HEK293 (cell line): Measurements from ENCODE around the gene OR1B1.
"Not testable (repeated sequence)": the region's sequence is repeated elsewhere in the genome, so short reads cannot be mapped to it uniquely, and the experiment has no call there.

Experiments
- CTCF ChIA-PET: fragments of 350-600 bp; formaldehyde crosslinking; extraction: SDS; loops from one replicate; lab custom pipeline; 2021; ENCODE audit warnings: antibody characterized with exemption; lab: Yijun Ruan, JAX
- POLR2A ChIA-PET: fragments of 300-600 bp; formaldehyde crosslinking; extraction: SDS; loops from one replicate; lab custom pipeline; 2020; ENCODE audit warnings: antibody characterized with exemption, inconsistent platforms; lab: Yijun Ruan, JAX
- H3K27ac ChIP-seq: fragments of 200-500 bp; sonication (Bioruptor generic); 2 replicates; pipeline ENCODE4 v1.5.1; 2014; ENCODE audit warnings: low read depth, low read length, control low read depth, inconsistent platforms; ENCODE audit errors: extremely low read depth
- H3K36me3 ChIP-seq, 2 experiments: fragments of 200-500 bp in 1 of 2; sonication (Bioruptor generic) in 1 of 2; 1 replicate in 1 of 2; 2 replicates in 1 of 2; pipeline ENCODE4 v1.5.1; 2014 to 2017; ENCODE audit warnings: inconsistent platforms in 2 of 2, low read length in 2 of 2; ENCODE audit not compliant: control insufficient read depth in 2 of 2, insufficient read depth in 1 of 2
- H3K4me1 ChIP-seq: fragments of 200-500 bp; sonication (Bioruptor generic); 2 replicates; pipeline ENCODE4 v1.5.1; 2014; ENCODE audit warnings: mild to moderate bottlenecking, low read length, inconsistent platforms; ENCODE audit not compliant: control insufficient read depth, insufficient read depth
- H3K4me3 ChIP-seq: 2 replicates; pipeline ENCODE4 v1.5.1; 2011; ENCODE audit warnings: low read depth, mild to moderate bottlenecking, control low read depth, low read length, moderate library complexity
- H3K9me3 ChIP-seq: fragments of 200-500 bp; sonication (Bioruptor generic); 2 replicates; pipeline ENCODE4 v1.5.1; 2014; ENCODE audit warnings: low read depth, low read length, inconsistent platforms; ENCODE audit not compliant: control insufficient read depth, insufficient read depth
- GFI1B ChIP-seq: fragments of 450-650 bp; formaldehyde crosslinking; IDR thresholded peaks from 2 replicates; pipeline ENCODE4 v1.5.1; 2016; ENCODE audit warnings: missing biosample characterization, missing genetic modification characterization
- GLIS2 ChIP-seq: fragments of 450-650 bp; formaldehyde crosslinking; IDR thresholded peaks from 2 replicates; pipeline ENCODE4 v1.5.1; 2016; ENCODE audit warnings: missing biosample characterization, missing genetic modification characterization
- KLF7 ChIP-seq: fragments of 450-650 bp; formaldehyde crosslinking; IDR thresholded peaks from 2 replicates; pipeline ENCODE4 v1.5.1; 2016; ENCODE audit warnings: missing biosample characterization, missing genetic modification characterization, borderline replicate concordance
- MYNN ChIP-seq: fragments of 450-650 bp; formaldehyde crosslinking; IDR thresholded peaks from 2 replicates; pipeline ENCODE4 v1.5.1; 2016; ENCODE audit warnings: missing biosample characterization, missing genetic modification characterization, borderline replicate concordance
- TCF7L2 ChIP-seq: IDR thresholded peaks from 2 replicates; pipeline ENCODE4 v1.6.1; 2011; ENCODE audit warnings: low read depth, mild to moderate bottlenecking, inconsistent platforms, low read length, moderate library complexity, borderline replicate concordance
- TRIM28 ChIP-seq: IDR thresholded peaks from 2 replicates; pipeline ENCODE4 v1.6.1; 2011; ENCODE audit warnings: low read length, control low read depth, borderline replicate concordance
- YY2 ChIP-seq: fragments of 450-650 bp; formaldehyde crosslinking; IDR thresholded peaks from 2 replicates; pipeline ENCODE4 v1.5.1; 2016; ENCODE audit warnings: missing biosample characterization, missing genetic modification characterization
- ZFP41 ChIP-seq: fragments of 450-650 bp; formaldehyde crosslinking; IDR thresholded peaks from 2 replicates; pipeline ENCODE4 v1.5.1; 2016; ENCODE audit warnings: missing biosample characterization, missing genetic modification characterization, borderline replicate concordance
- ZIC2 ChIP-seq: fragments of 450-650 bp; formaldehyde crosslinking; IDR thresholded peaks from 2 replicates; pipeline ENCODE4 v1.5.1; 2016; ENCODE audit warnings: missing biosample characterization, missing genetic modification characterization
- ZNF133 ChIP-seq: fragments of 450-650 bp; formaldehyde crosslinking; IDR thresholded peaks from 2 replicates; pipeline ENCODE4 v1.5.1; 2016; ENCODE audit warnings: missing biosample characterization, missing genetic modification characterization
- ZNF184 ChIP-seq: fragments of 450-650 bp; IDR thresholded peaks from 2 replicates; pipeline ENCODE4 v1.5.1; 2018; ENCODE audit warnings: missing biosample characterization, mild to moderate bottlenecking, missing genetic modification characterization
- ZNF23 ChIP-seq: fragments of 450-650 bp; formaldehyde crosslinking; IDR thresholded peaks from 2 replicates; pipeline ENCODE4 v1.5.1; 2016; ENCODE audit warnings: missing biosample characterization, missing genetic modification characterization, borderline replicate concordance
- ZNF302 ChIP-seq: fragments of 450-650 bp; formaldehyde crosslinking; IDR thresholded peaks from 2 replicates; pipeline ENCODE4 v1.5.1; 2016; ENCODE audit warnings: missing biosample characterization, missing genetic modification characterization, low read depth
- ZNF416 ChIP-seq: fragments of 450-650 bp; formaldehyde crosslinking; IDR thresholded peaks from 2 replicates; pipeline ENCODE4 v1.5.1; 2016; ENCODE audit warnings: missing biosample characterization, missing genetic modification characterization
- ZNF449 ChIP-seq: fragments of 450-650 bp; formaldehyde crosslinking; IDR thresholded peaks from 2 replicates; pipeline ENCODE4 v1.5.1; 2017; ENCODE audit warnings: missing biosample characterization, mild to moderate bottlenecking, missing genetic modification characterization, moderate library complexity
- ZNF544 ChIP-seq: fragments of 450-650 bp; formaldehyde crosslinking; IDR thresholded peaks from 2 replicates; pipeline ENCODE4 v1.5.0; 2017; ENCODE audit warnings: missing biosample characterization, missing genetic modification characterization
- ZNF549 ChIP-seq: fragments of 450-650 bp; IDR thresholded peaks from 2 replicates; pipeline ENCODE4 v1.5.1; 2018; ENCODE audit warnings: missing biosample characterization, missing genetic modification characterization, mild to moderate bottlenecking, inconsistent platforms, moderate library complexity
- ZNF571 ChIP-seq: fragments of 450-650 bp; formaldehyde crosslinking; IDR thresholded peaks from 2 replicates; pipeline ENCODE4 v1.5.0; 2017; ENCODE audit warnings: missing biosample characterization, missing genetic modification characterization
- ZNF600 ChIP-seq: fragments of 450-650 bp; formaldehyde crosslinking; IDR thresholded peaks from 2 replicates; pipeline ENCODE4 v1.5.1; 2016; ENCODE audit warnings: missing biosample characterization, missing genetic modification characterization
- ZNF621 ChIP-seq: fragments of 450-650 bp; formaldehyde crosslinking; IDR thresholded peaks from 2 replicates; pipeline ENCODE4 v1.5.1; 2017; ENCODE audit warnings: missing biosample characterization, missing genetic modification characterization
- ZNF624 ChIP-seq: fragments of 450-650 bp; formaldehyde crosslinking; IDR thresholded peaks from 2 replicates; pipeline ENCODE4 v1.5.1; 2017; ENCODE audit warnings: missing biosample characterization, missing genetic modification characterization
- ZNF747 ChIP-seq: fragments of 450-650 bp; formaldehyde crosslinking; IDR thresholded peaks from 2 replicates; pipeline ENCODE4 v1.5.1; 2016; ENCODE audit warnings: missing biosample characterization, missing genetic modification characterization
- ZNF777 ChIP-seq: fragments of 450-650 bp; formaldehyde crosslinking; IDR thresholded peaks from 2 replicates; pipeline ENCODE4 v1.5.1; 2017; ENCODE audit warnings: missing biosample characterization, missing genetic modification characterization, borderline replicate concordance
- ZNF837 ChIP-seq: fragments of 450-650 bp; formaldehyde crosslinking; IDR thresholded peaks from 2 replicates; pipeline ENCODE4 v1.5.1; 2016; ENCODE audit warnings: missing biosample characterization, missing genetic modification characterization
- ZSCAN16 ChIP-seq: fragments of 450-650 bp; formaldehyde crosslinking; IDR thresholded peaks from 2 replicates; pipeline ENCODE4 v1.5.1; 2016; ENCODE audit warnings: missing biosample characterization, missing genetic modification characterization

The OR1B1 gene

GRCh38 chr9:122606587-122606986 lies 50.8 kb downstream of the OR1B1 start:
- H3K9me3 ChIP-seq, result no peaks in the 10 kb centered on the region
- H3K27ac ChIP-seq, result no peak overlapping the region
- POLR2A ChIA-PET, result no interaction called here
- H3K4me3 ChIP-seq, result no peak overlapping the region
- CTCF ChIA-PET, result interaction anchor here (0.5 kb wide), 1 partner anchor 205 kb away, joined by 7 read pairs; no protein-coding TSS in a partner anchor
- H3K4me1 ChIP-seq, result no peaks in the 10 kb centered on the region
- TF ChIP-seq ZNF777 (tag by site-specific recombination) (no peak), TRIM28 (no peak), ZSCAN16 (tag by site-specific recombination) (no peak), ZFP41 (tag by site-specific recombination) (no peak), GFI1B (tag by site-specific recombination) (no peak), ZNF837 (tag by site-specific recombination) (no peak)
- no peaks in the 10 kb centered on the region for H3K36me3 ChIP-seq

- POLR2A ChIA-PET, result no interaction called here
- TF ChIP-seq ZNF184 (tag by site-specific recombination) (no peak), YY2 (tag by site-specific recombination) (no peak)
- H3K9me3 ChIP-seq, result no peaks in the 10 kb centered on the region
Measured at GRCh38 chr9:122605691-122606090, 51.7 kb downstream of the OR1B1 start.

GRCh38 chr9:122583284-122583683 lies 74.1 kb downstream of the OR1B1 start, which contains the start of gene OR1L8:
Gene OR1L8 (minus strand): TSS chr9:122583384. CDS start chr9:122568477, 14,907 bp downstream.
- POLR2A ChIA-PET, H3K36me3 ChIP-seq, CTCF ChIA-PET: not testable (repeated sequence)

More at GRCh38 chr9:122605691-122606090, 51.7 kb downstream of the OR1B1 start:
- no peaks in the 10 kb centered on the region for H3K36me3 ChIP-seq
- H3K4me3 ChIP-seq, result no peak overlapping the region
- CTCF ChIA-PET, result no interaction called here
- no peak overlapping the region for H3K27ac ChIP-seq
- no peaks in the 10 kb centered on the region for H3K4me1 ChIP-seq

GRCh38 chr9:122580360-122580759 lies 77.1 kb downstream of the OR1B1 start:
- CTCF ChIA-PET, result interaction anchor here (1.4 kb wide), 1 partner anchor 82 kb away, joined by 6 read pairs; no protein-coding TSS in a partner anchor
- TF ChIP-seq ZIC2 (tag by site-specific recombination), result no peak
- no peak for TF ChIP-seq ZNF133 (tag by site-specific recombination)
- TF ChIP-seq ZNF416 (tag by site-specific recombination), result no peak
- no peak for TF ChIP-seq ZNF600 (tag by site-specific recombination)
- no peak for TF ChIP-seq ZNF549 (tag by site-specific recombination)
- TF ChIP-seq KLF7 (tag by site-specific recombination), result no peak
- TF ChIP-seq ZNF302 (tag by site-specific recombination), result no peak
- no peak for TF ChIP-seq ZNF621 (tag by site-specific recombination)
- TF ChIP-seq ZNF624 (tag by site-specific recombination), result no peak
- no peak for TF ChIP-seq MYNN (tag by site-specific recombination)
- no peak for TF ChIP-seq GLIS2 (tag by site-specific recombination)
- TF ChIP-seq ZNF747 (tag by site-specific recombination), result no peak
- no peak for TF ChIP-seq ZNF544 (tag by site-specific recombination)
- TF ChIP-seq ZNF571 (tag by site-specific recombination), result no peak
- no peak for TF ChIP-seq TCF7L2
- TF ChIP-seq ZNF449 (tag by site-specific recombination), result no peak
- TF ChIP-seq ZNF23, result no peak

More at GRCh38 chr9:122583284-122583683, 74.1 kb downstream of the OR1B1 start, which contains the start of gene OR1L8:
- not testable (repeated sequence) for H3K27ac ChIP-seq, H3K4me1 ChIP-seq, H3K9me3 ChIP-seq, H3K4me3 ChIP-seq

More at GRCh38 chr9:122580360-122580759, 77.1 kb downstream of the OR1B1 start:
- no peaks in the 10 kb centered on the region for H3K36me3 ChIP-seq
- POLR2A ChIA-PET, result no interaction called here
- H3K4me3 ChIP-seq, result no peak overlapping the region
- no peaks in the 10 kb centered on the region for H3K4me1 ChIP-seq
- no peak overlapping the region for H3K27ac ChIP-seq
- H3K9me3 ChIP-seq, result no peaks in the 10 kb centered on the region
